Common myeloid progenitor, CD34-positive (primary cell): ENCODE data around the gene PHF2.

ENCODE experiments used
- CTCF ChIA-PET: fragments of 350-600 bp; sonication (Branson Sonifier 250); formaldehyde crosslinking; loops from one replicate; lab custom pipeline; 2021; ENCODE audit warnings: antibody characterized with exemption; lab: Charles Lee
- POLR2A ChIA-PET: fragments of 350-600 bp; sonication (Branson Sonifier 250); formaldehyde crosslinking; loops from one replicate; lab custom pipeline; 2021; ENCODE audit warnings: antibody characterized with exemption; lab: Charles Lee
- DNase-seq, 3 donors: peaks; one replicate each; pipeline versions ENCODE4 v3.0.0 to v3.0.0-alpha.2; 2013
- H3K27ac ChIP-seq, 2 experiments: 1 replicate in 1 of 2; 2 replicates in 1 of 2; pipeline ENCODE4 v1.7.0; 2013; ENCODE audit warnings: inconsistent platforms in 2 of 2, low read length in 2 of 2, mild to moderate bottlenecking in 2 of 2, low read depth in 1 of 2, moderate library complexity in 1 of 2; ENCODE audit not compliant: severe bottlenecking in 2 of 2, insufficient read depth in 1 of 2, poor library complexity in 1 of 2
- H3K27me3 ChIP-seq, 5 experiments: replicated peaks in 2 of 5; 1 replicate in 3 of 5; 2 replicates in 2 of 5; pipeline versions ENCODE4 v1.6.1 to v1.7.0; 2013; ENCODE audit warnings: low read length in 4 of 5, mild to moderate bottlenecking in 2 of 5, moderate library complexity in 2 of 5, inconsistent platforms in 1 of 5; ENCODE audit not compliant: insufficient read depth in 5 of 5, control insufficient read depth in 4 of 5
- H3K36me3 ChIP-seq, 4 experiments: 1 replicate in 2 of 4; 2 replicates in 2 of 4; pipeline versions ENCODE4 v1.6.1 to v1.7.0; 2013; ENCODE audit warnings: low read length in 3 of 4, control low read depth in 1 of 4, mild to moderate bottlenecking in 1 of 4; ENCODE audit not compliant: control insufficient read depth in 4 of 4, insufficient read depth in 4 of 4
- H3K4me1 ChIP-seq, 4 experiments: 1 replicate in 3 of 4; 2 replicates in 1 of 4; pipeline versions ENCODE4 v1.6.1 to v1.7.1; 2013; ENCODE audit warnings: low read length in 3 of 4, mild to moderate bottlenecking in 3 of 4, control low read depth in 1 of 4, inconsistent platforms in 1 of 4, moderate library complexity in 1 of 4; ENCODE audit not compliant: control insufficient read depth in 4 of 4, insufficient read depth in 4 of 4; ENCODE audit errors: control extremely low read depth in 1 of 4
- H3K4me3 ChIP-seq, 7 experiments: 1 replicate in 4 of 7; 2 replicates in 3 of 7; pipeline versions ENCODE4 v1.5.1 to v1.7.0; 2013; ENCODE audit warnings: mild to moderate bottlenecking in 7 of 7, low read length in 6 of 7, moderate library complexity in 6 of 7, inconsistent platforms in 2 of 7, low read depth in 2 of 7, control low read depth in 1 of 7; ENCODE audit not compliant: insufficient read depth in 4 of 7, control insufficient read depth in 1 of 7; ENCODE audit errors: extremely low read depth in 1 of 7
- H3K9me3 ChIP-seq, 5 experiments: 1 replicate in 4 of 5; 2 replicates in 1 of 5; pipeline versions ENCODE4 v1.6.1 to v1.7.1; 2013; ENCODE audit warnings: low read length in 4 of 5, mild to moderate bottlenecking in 2 of 5, inconsistent platforms in 1 of 5, low read depth in 1 of 5, moderate library complexity in 1 of 5; ENCODE audit not compliant: control insufficient read depth in 4 of 5, insufficient read depth in 2 of 5; ENCODE audit errors: control extremely low read depth in 1 of 5
- WGBS: methylation state at CpG from one replicate; pipeline ENCODE4 v1.1.5; 2013; ENCODE audit not compliant: insufficient coverage; 5-methylcytosine and 5-hydroxymethylcytosine counted together

PHF2 gene

DNA sequence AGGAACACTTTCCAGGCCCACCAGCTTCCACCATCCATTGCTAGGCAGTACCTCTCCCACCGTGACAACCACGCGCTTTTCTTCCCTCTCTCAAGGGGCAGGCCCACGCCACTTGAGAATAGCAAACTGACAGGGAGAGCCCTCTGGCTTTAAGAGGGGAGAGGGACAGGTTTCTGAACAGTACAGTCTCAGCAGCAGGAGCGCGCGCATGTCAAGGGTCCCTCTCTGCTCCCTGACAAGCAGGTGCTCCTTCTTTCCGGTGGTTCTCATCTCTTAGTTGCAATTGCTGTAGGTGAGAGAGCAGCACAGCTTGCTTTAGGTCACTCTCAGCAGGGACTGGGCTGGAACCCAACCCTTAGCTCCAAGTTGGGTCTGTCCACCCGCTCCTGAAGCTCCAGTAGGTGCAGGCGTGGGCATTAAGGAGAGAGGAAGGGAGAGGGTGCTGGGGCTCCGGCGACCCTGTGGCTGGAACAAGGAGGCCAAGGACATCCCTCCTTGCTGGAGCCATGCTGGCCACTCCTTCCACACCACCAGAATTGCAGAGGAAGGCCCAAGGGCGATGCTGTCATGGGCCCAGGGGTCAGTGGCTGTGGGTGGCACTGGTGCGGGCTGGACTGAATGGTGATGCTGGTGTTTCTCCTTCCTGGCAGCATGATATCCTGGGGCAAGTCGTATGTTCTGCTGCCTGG, 9.0 kb upstream of the PHF2 start:
- Histone ChIP-seq H3K27ac (peak overlapping the region; percentile 90 to 95), H3K4me3 (peak overlapping the region; percentile 19 to 82 (median 69))
- 73% methylated on average over 12 of the region's 15 CpGs for WGBS

DNA sequence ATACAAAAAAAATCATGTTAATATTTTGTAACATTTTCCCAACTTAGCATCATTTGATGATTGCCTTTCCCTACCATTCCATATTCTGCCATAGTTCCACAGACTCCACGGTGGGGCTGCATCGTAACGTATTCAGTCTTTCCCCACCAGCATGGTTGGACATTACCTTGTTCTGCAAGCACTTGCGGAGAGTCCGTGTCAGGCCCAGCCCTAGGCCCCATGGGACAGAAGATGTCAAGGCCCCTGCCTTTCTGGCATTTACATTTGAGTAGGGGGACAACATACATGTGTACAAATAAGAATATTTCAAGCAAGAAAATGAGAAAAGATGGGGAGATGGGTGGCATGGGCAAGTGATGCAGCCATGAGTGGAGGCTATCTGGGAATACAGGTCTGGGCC, 8.2 kb upstream of the PHF2 start:
- POLR2A ChIA-PET = no interaction called here
- H3K27me3 ChIP-seq = no peaks in the 10 kb centered on the region
- H3K27ac ChIP-seq = no peak overlapping the region
- peaks cover 5 to 26% (median 23%) of the 10 kb centered on the region in 4 experiments for H3K4me1 ChIP-seq
- DNase-seq = no peak
- peaks cover 0 to 12% (median 0%) of the 10 kb centered on the region in 5 experiments for H3K9me3 ChIP-seq
- CTCF ChIA-PET = no interaction called here
- WGBS = 97% methylated on average over 5 of the region's 5 CpGs
- no peak overlapping the region for H3K4me3 ChIP-seq
- peaks cover 7 to 13% (median 10%) of the 10 kb centered on the region in 4 experiments for H3K36me3 ChIP-seq

More for the DNA sequence above, 9.0 kb upstream of the PHF2 start:
- POLR2A ChIA-PET = no interaction called here
- peaks cover 8 to 21% (median 13%) of the 10 kb centered on the region in 4 experiments for H3K36me3 ChIP-seq
- H3K9me3 ChIP-seq = peaks cover 0 to 12% (median 0%) of the 10 kb centered on the region in 5 experiments
- H3K4me1 ChIP-seq = peaks cover 5 to 26% (median 23%) of the 10 kb centered on the region in 4 experiments
- CTCF ChIA-PET = interaction anchor here (1.1 to 2.2 kb wide), 7 partner anchors 11 to 118 kb away, joined by 3 to 13 read pairs (median 7); no protein-coding TSS in a partner anchor
- H3K27me3 ChIP-seq = no peaks in the 10 kb centered on the region
- DNase-seq = peak; percentile 20 to 48 (median 40)

DNA sequence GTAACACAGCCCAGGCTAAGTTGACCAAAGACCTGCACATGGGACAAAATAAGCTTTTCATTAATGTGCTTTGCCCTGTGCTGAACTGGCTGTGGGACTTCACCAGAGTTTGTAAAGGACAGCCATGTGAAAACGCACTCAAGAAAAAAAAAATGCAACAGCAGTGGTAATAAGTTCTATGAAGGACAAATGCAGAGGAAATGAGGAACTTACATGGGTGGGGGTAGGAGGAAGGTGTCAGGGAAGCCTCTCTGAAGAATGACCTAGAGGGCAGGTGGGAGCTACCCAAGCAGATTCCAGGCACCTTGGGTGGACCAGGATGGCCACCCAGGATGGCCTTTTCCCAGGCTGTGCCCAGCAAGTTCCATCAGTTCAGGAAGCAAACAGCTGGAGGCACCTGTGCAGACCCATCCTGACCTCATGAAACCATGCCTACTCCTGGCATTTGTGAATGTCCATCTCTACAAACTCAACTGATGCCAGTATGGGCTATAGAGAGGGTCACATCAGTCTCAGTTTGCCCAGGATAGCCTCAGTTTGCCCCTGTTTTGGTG, 6.7 kb upstream of the PHF2 start:
- ChIA-PET POLR2A (no interaction called here), CTCF (no interaction called here)
- DNase-seq = peak in 2 of 3 donors; percentile 39 to 50
- H3K36me3 ChIP-seq = peaks cover 0 to 2% (median 0%) of the 10 kb centered on the region in 4 experiments
- no peak overlapping the region for H3K4me3 ChIP-seq
- no peak overlapping the region for H3K27ac ChIP-seq
- WGBS = 14% methylated on average over 1 of the region's 1 CpG
- peaks cover 5 to 26% (median 23%) of the 10 kb centered on the region in 4 experiments for H3K4me1 ChIP-seq
- H3K27me3 ChIP-seq = no peaks in the 10 kb centered on the region
- peaks cover 0 to 12% (median 0%) of the 10 kb centered on the region in 5 experiments for H3K9me3 ChIP-seq

DNA sequence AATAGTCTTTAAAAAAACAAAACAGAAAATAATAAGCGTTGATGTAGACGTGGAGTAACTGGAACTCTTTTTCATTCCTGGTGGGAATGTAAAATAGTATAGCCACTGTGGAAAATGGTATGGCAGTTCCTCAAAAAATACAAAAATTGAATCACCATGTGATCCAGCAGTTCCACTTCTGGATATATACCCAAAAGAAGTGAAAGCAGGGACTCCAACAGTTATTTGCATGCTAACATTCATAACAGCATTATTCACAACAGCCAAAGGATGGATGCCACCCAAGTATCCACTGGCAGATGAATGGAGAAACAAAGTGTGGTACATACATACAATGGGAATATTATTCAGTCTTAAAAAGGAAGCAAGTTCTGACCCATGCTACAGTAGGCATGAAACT, 4.2 kb upstream of the PHF2 start:
- H3K27ac ChIP-seq = no peak overlapping the region
- no peaks in the 10 kb centered on the region for H3K27me3 ChIP-seq
- peaks cover 0 to 12% (median 0%) of the 10 kb centered on the region in 5 experiments for H3K9me3 ChIP-seq
- no peak for DNase-seq
- no peak overlapping the region for H3K4me3 ChIP-seq
- ChIA-PET POLR2A (no interaction called here), CTCF (no interaction called here)
- H3K4me1 ChIP-seq = peaks cover 2 to 31% (median 24%) of the 10 kb centered on the region in 4 experiments
- H3K36me3 ChIP-seq = peaks cover 0 to 2% (median 0%) of the 10 kb centered on the region in 4 experiments
- WGBS = no CpG with 5 or more reads among the region's 2 CpGs

DNA sequence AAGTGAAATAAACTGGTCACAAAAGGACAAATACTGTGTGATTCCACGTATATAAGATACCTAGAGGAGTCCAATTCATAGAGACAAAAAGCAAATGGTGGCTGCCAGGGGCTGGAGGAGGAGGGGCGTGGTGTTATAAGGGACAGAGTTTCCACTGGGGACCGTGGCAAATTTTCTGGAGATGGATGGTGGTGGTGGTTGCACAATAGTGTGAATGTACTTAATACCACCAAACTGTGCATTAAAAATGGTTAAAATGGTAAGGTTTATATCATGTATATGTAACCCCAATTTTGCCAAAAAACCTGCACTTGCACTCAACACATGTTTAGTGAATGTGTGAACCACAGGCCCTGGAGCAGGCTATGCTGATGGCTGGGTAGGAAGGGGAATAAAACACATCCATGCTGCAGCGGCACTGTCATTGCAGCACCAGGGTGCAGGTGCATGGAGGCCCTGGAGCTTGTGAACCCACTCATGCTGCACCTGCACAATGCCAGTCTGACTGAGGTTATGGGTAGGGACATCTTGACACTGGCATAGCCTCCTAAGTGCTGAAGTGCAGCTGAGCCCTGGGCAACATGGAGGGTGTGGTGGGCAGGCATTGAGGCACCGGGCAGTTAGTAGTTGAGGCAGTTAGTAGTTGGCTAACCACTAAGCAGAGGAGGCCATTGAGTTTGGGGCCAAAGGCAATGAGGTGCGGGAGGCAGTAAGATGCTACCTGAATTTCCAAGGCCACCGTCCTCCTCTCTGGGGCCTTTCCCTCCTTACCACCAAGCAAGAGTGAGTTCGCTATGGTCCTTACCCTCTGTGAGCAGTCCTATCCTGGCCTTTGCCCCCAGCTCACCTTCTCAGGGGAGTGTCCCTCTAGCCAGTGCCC, 3.5 kb upstream of the PHF2 start:
- ChIA-PET POLR2A (no interaction called here), CTCF (no interaction called here)
- Histone ChIP-seq H3K4me1 (peaks cover 0 to 31% (median 24%) of the 10 kb centered on the region in 4 experiments), H3K27me3 (no peaks in the 10 kb centered on the region), H3K36me3 (peaks cover 0 to 2% (median 0%) of the 10 kb centered on the region in 4 experiments), H3K9me3 (peaks cover 0 to 12% (median 0%) of the 10 kb centered on the region in 5 experiments), H3K4me3 (no peak overlapping the region), H3K27ac (no peak overlapping the region)
- DNase-seq = no peak
- 92% methylated on average over 4 of the region's 8 CpGs for WGBS

DNA sequence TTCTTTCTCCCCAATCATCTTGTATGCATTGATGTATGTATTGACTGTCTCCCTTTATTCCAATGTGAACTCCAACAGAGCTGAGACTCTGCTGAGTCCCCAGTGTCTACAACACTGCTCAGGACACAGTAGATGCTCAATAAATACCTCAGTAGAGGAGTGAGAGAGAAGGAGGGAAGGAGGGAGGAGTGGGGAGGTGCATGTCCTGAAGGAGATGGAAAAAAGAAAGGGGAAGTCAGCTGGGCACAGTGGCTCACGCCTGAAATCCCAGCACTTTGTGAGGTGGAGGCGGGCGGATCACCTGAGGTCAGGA, 2.9 kb upstream of the PHF2 start:
- CTCF ChIA-PET = interaction anchor here (1.2 kb wide), 1 partner anchor 420 kb away, joined by 3 read pairs; no protein-coding TSS in a partner anchor
- H3K27ac ChIP-seq = no peak overlapping the region
- POLR2A ChIA-PET = no interaction called here
- peaks cover 0 to 34% (median 29%) of the 10 kb centered on the region in 4 experiments for H3K4me1 ChIP-seq
- no peaks in the 10 kb centered on the region for H3K27me3 ChIP-seq
- WGBS = no CpG with 5 or more reads among the region's 3 CpGs
- peaks cover 0 to under 1% (median 0%) of the 10 kb centered on the region in 4 experiments for H3K36me3 ChIP-seq
- H3K4me3 ChIP-seq = no peak overlapping the region
- peaks cover 0 to 12% (median 0%) of the 10 kb centered on the region in 5 experiments for H3K9me3 ChIP-seq
- DNase-seq = no peak
